Measurements from ENCODE around the gene GIGYF2. TPM values are rescaled to one million over a fixed set of nuclear protein-coding genes. Genes with fewer than 3 reads are reported as not detected.

Gene GIGYF2
- polyA plus RNA-seq, 1 of the 3 experiments (the other 2 are of a cell fraction), result 12.8 TPM

- TF ChIP-seq REST (IDR thresholded peaks at IDR 0.05; ENCODE audit: low read depth, low read length) (no peak), SMC3 (IDR thresholded peaks at IDR 0.05; ENCODE audit: low read depth, low read length) (no peak)
These were observed 134.4 kb downstream of the GIGYF2 start (continued) for GRCh38 chr2:232831496-232831895.

- no peak overlapping the region for H3K4me3 ChIP-seq (ENCODE audit: low read depth in 2 of 2, low read length in 1 of 2)
- H3F3A ChIP-seq (replicated peaks; ENCODE audit: insufficient read depth), result no peaks in the 10 kb centered on the region
- TF ChIP-seq TEAD4 (IDR thresholded peaks at IDR 0.05; ENCODE audit: borderline replicate concordance, insufficient read depth) (no peak), RCOR1 (IDR thresholded peaks at IDR 0.05; ENCODE audit: low read length) (no peak), ELF1 (IDR thresholded peaks at IDR 0.05) (no peak), EZH2phosphoT487 (IDR thresholded peaks at IDR 0.05; ENCODE audit: borderline replicate concordance, low read depth) (no peak), EP300 (IDR thresholded peaks at IDR 0.05; ENCODE audit: borderline replicate concordance in 1 of 2, low read depth in 1 of 2, low read length in 1 of 2) (no peak), YY1 (IDR thresholded peaks at IDR 0.05; ENCODE audit: low read depth) (no peak), TCF12 (IDR thresholded peaks at IDR 0.05) (no peak), RXRA (IDR thresholded peaks at IDR 0.05; ENCODE audit: borderline replicate concordance, low read depth) (no peak), ZBTB33 (IDR thresholded peaks at IDR 0.05; ENCODE audit: borderline replicate concordance, low read depth) (no peak), CHD2 (IDR thresholded peaks at IDR 0.05; ENCODE audit: low read length, partially characterized antibody) (no peak), CTCF (IDR thresholded peaks at IDR 0.05) (no peak), RAD21 (IDR thresholded peaks at IDR 0.05; ENCODE audit: low read length) (no peak)
- H3K36me3 ChIP-seq (replicated peaks in 1 of 2; ENCODE audit: control insufficient read depth in 1 of 2, insufficient read depth in 2 of 2, low read length in 1 of 2), result peaks cover 37 to 54% of the 10 kb centered on the region in 2 experiments
- H4K20me1 ChIP-seq (ENCODE audit: insufficient read depth), result peaks cover 6% of the 10 kb centered on the region
- no peak for DNase-seq
- 100% methylated on average over 1 of the region's 1 CpG for WGBS (ENCODE audit: low lambda C conversion rate)
- CTCF ChIA-PET, result interaction anchor here (0.6 to 1.8 kb wide), 3 partner anchors 8 to 19 kb away, joined by 3 to 6 read pairs (median 6); no protein-coding TSS in a partner anchor
- no peaks in the 10 kb centered on the region for H3K9me3 ChIP-seq
- H3K4me2 ChIP-seq, result no peak overlapping the region
- POLR2A ChIA-PET, result no interaction called here
- no peaks in the 10 kb centered on the region for H3K9me2 ChIP-seq
- no peak overlapping the region for H3K9ac ChIP-seq
- H3K27ac ChIP-seq (ENCODE audit: low read depth in 2 of 2, low read length in 1 of 2), result no peak overlapping the region
- no peaks in the 10 kb centered on the region for H3K27me3 ChIP-seq (ENCODE audit: insufficient read depth)
- H3K79me2 ChIP-seq (ENCODE audit: insufficient read depth), result peaks cover 5% of the 10 kb centered on the region; the same call in 1 of the 2 replicates
- peaks cover 3 to 13% of the 10 kb centered on the region in 2 experiments; a peak in 2 of 4 replicates for H3K4me1 ChIP-seq (ENCODE audit: control insufficient read depth in 1 of 2, insufficient read depth in 2 of 2, low read depth in 1 of 2, low read length in 1 of 2)
- H2AFZ ChIP-seq (ENCODE audit: low read depth), result no peak overlapping the region
These were observed 136.7 kb downstream of the GIGYF2 start for GRCh38 chr2:232833830-232834229.
